22Rv1 (cell line): ENCODE measurements around the gene FCN3.

Experiments used
- H3K27ac ChIP-seq: fragments of 450-650 bp; 2 replicates; pipeline ENCODE4 v1.5.1; 2017
- CTCF ChIP-seq: fragments of 450-650 bp; IDR thresholded peaks from 2 replicates; pipeline ENCODE4 v1.5.1; 2017; ENCODE audit warnings: mild to moderate bottlenecking
- ZFX ChIP-seq: fragments of 450-650 bp; IDR thresholded peaks from 2 replicates; pipeline ENCODE4 v1.6.1; 2017; ENCODE audit warnings: antibody characterized with exemption, borderline replicate concordance

FCN3 gene

GRCh38 chr1:27383039-27383605 is 8.5 kb upstream of the FCN3 start, which contains the start of gene CD164L2:
CD164L2 (minus strand) TSS chr1:27383333; CDS start chr1:27383239, 94 bp downstream.
- H3K27ac ChIP-seq: no peak within 1 kb of the TSS
- no peak for TF ChIP-seq CTCF
- no peak for TF ChIP-seq ZFX

- no peak overlapping the region for H3K27ac ChIP-seq
- TF ChIP-seq CTCF (no peak), ZFX (no peak)
Measured at GRCh38 chr1:27381969-27382762, 7.5 kb upstream of the FCN3 start.

GRCh38 chr1:27380766-27381733 is 6.4 kb upstream of the FCN3 start:
- TF ChIP-seq ZFX (no peak), CTCF (no peak)
- H3K27ac ChIP-seq: no peak overlapping the region

- TF ChIP-seq ZFX (no peak), CTCF (no peak)
- H3K27ac ChIP-seq: no peak overlapping the region
Measured at GRCh38 chr1:27380224-27380623, 5.6 kb upstream of the FCN3 start.

GRCh38 chr1:27379564-27380122 is 5.0 kb upstream of the FCN3 start:
- no peak for TF ChIP-seq CTCF
- no peak for TF ChIP-seq ZFX
- no peak overlapping the region for H3K27ac ChIP-seq

GRCh38 chr1:27377760-27378495 is 3.3 kb upstream of the FCN3 start:
- H3K27ac ChIP-seq: no peak overlapping the region
- no peak for TF ChIP-seq ZFX
- no peak for TF ChIP-seq CTCF
